ENCODE measurements around the gene FGR. TPM values are rescaled to one million over a fixed set of nuclear protein-coding genes. Genes with fewer than 3 reads are reported as not detected.

The FGR gene
- total and polyA plus RNA-seq, 2 experiments from 2014 or later = 0.53 to 0.56 TPM

GRCh38 chr1:27574001-27574781 lies 60.8 kb downstream of the FGR start:
- no peaks in the 10 kb centered on the region for H3K36me3 Mint-ChIP-seq (ENCODE audit: low read depth)
- H3K36me3 ChIP-seq (ENCODE audit: insufficient read depth) = no peaks in the 10 kb centered on the region
- no peaks in the 10 kb centered on the region for H3K27me3 ChIP-seq (ENCODE audit: insufficient read depth)
- H3K27me3 Mint-ChIP-seq (ENCODE audit: insufficient read depth, low read depth, poor library complexity) = peaks cover 9% of the 10 kb centered on the region
- H3K4me2 ChIP-seq = peak overlapping the region; percentile 92
- ATAC-seq = no peak
- TF ChIP-seq EZH2phosphoT487 (IDR thresholded peaks at IDR 0.05; ENCODE audit: unreplicated experiment) (no peak), ETS1 (IDR thresholded peaks at IDR 0.05) (no peak), EZH2 (IDR thresholded peaks at IDR 0.05; ENCODE audit: low read depth, unreplicated experiment) (no peak), CTCF (conservative IDR thresholded peaks at IDR 0.05; ENCODE audit: low read depth in 2 of 2) (no peak), POLR2AphosphoS5 (IDR thresholded peaks at IDR 0.05; ENCODE audit: low read depth) (no peak), ZNF331 (CRISPR knock-in tag; IDR thresholded peaks at IDR 0.05; ENCODE audit: low read depth) (no peak), CREB1 (CRISPR knock-in tag; IDR thresholded peaks at IDR 0.05; ENCODE audit: low read depth) (no peak), REST (IDR thresholded peaks at IDR 0.05; ENCODE audit: unreplicated experiment) (no peak), NANOG (IDR thresholded peaks at IDR 0.05; ENCODE audit: borderline replicate concordance) (no peak), ZNF462 (CRISPR knock-in tag; IDR thresholded peaks at IDR 0.05) (no peak), STAT1 (IDR thresholded peaks at IDR 0.05; ENCODE audit: unreplicated experiment) (no peak), ZNF114 (CRISPR knock-in tag; IDR thresholded peaks at IDR 0.05) (no peak), JUNB (IDR thresholded peaks at IDR 0.05; ENCODE audit: unreplicated experiment) (no peak)
- peaks cover 5% of the 10 kb centered on the region for H4K20me1 ChIP-seq (replicated peaks; ENCODE audit: insufficient read depth)
- DNase-seq (ENCODE audit: low spot score) = no peak
- peaks cover 64% of the 10 kb centered on the region for H3F3A ChIP-seq (replicated peaks; ENCODE audit: low read depth)
- peak overlapping the region; percentile 65 for H3K4me3 ChIP-seq
- peaks cover 65% of the 10 kb centered on the region for H3K4me1 Mint-ChIP-seq
- H3K9me2 ChIP-seq (ENCODE audit: insufficient read depth) = no peaks in the 10 kb centered on the region
- peak overlapping the region; percentile 94 for H3K27ac Mint-ChIP-seq
- H3K27ac ChIP-seq (ENCODE audit: low read depth) = peak overlapping the region; percentile 98
- H3K9me3 Mint-ChIP-seq = no peaks in the 10 kb centered on the region; the same call in 2 of the 3 replicates
- peaks cover 56% of the 10 kb centered on the region for H3K4me1 ChIP-seq (ENCODE audit: insufficient read depth)
- peak overlapping the region; percentile 66 for H3K4me3 Mint-ChIP-seq
- H2AFZ ChIP-seq = no peak overlapping the region
- peaks cover 36% of the 10 kb centered on the region for H3K79me2 ChIP-seq (replicated peaks; ENCODE audit: insufficient read depth)

All from GM23338 (cell line).